Upper lobe of left lung (tissue), 6 donors: ENCODE results near the gene CDKN2AIPNL. TPM values are rescaled to one million over a fixed set of nuclear protein-coding genes. Genes with fewer than 3 reads are reported as not detected.
"Not testable (repeated sequence)": the region's sequence is repeated elsewhere in the genome, so short reads cannot be mapped to it uniquely, and the experiment has no call there.

Source experiments
- ATAC-seq, 2 donors: fragments of 200-7000 bp; cut with Tn5 transposase; one replicate each; pipeline ENCODE4 v1.9.1; 2022; ENCODE audit warnings: mild to moderate bottlenecking in 2 of 2, moderate library complexity in 2 of 2; ENCODE audit not compliant: low FRiP score in 2 of 2
- DNase-seq, 2 donors: peaks; one replicate each; pipeline ENCODE4 v3.0.0-alpha.2; 2019 to 2020
- H3K27ac ChIP-seq, 4 donors: fragments of 200-600 bp; sonication (generic); one replicate each; pipeline ENCODE4 v1.5.1; 2016 to 2019
- H3K27me3 ChIP-seq, 4 donors: fragments of 200-600 bp; sonication (generic); one replicate each; pipeline ENCODE4 v1.5.1; 2017 to 2019
- H3K36me3 ChIP-seq, 4 donors: fragments of 200-600 bp; sonication (generic); one replicate each; pipeline ENCODE4 v1.5.1; 2016 to 2019
- H3K4me1 ChIP-seq, 4 donors: fragments of 200-600 bp; sonication (generic); one replicate each; pipeline ENCODE4 v1.5.1; 2018 to 2019
- H3K4me3 ChIP-seq, 4 donors: fragments of 200-600 bp; sonication (generic); one replicate each; pipeline ENCODE4 v1.5.1; 2017 to 2019; ENCODE audit warnings: mild to moderate bottlenecking in 2 of 4, moderate library complexity in 1 of 4
- H3K9me3 ChIP-seq, 4 donors: fragments of 200-600 bp; sonication (generic); one replicate each; pipeline ENCODE4 v1.5.1; 2018 to 2019
- CTCF ChIP-seq, 6 experiments: fragments of 450-650 bp in 4 of 6; fragments of 200-600 bp in 2 of 6; sonication (generic) in 2 of 6; IDR thresholded peaks; one replicate each; pipeline ENCODE4 v1.5.1; 2016 to 2019; ENCODE audit warnings: antibody characterized with exemption in 6 of 6
- EP300 ChIP-seq, 4 donors: sonication (generic); formaldehyde crosslinking; IDR thresholded peaks; one replicate each; pipeline ENCODE4 v1.5.1; 2017; ENCODE audit warnings: antibody characterized with exemption in 4 of 4, control low read depth in 2 of 4
- POLR2A ChIP-seq, 4 donors: fragments of 450-650 bp; IDR thresholded peaks; one replicate each; pipeline ENCODE4 v1.5.1; 2016 to 2017; ENCODE audit warnings: antibody characterized with exemption in 4 of 4, mild to moderate bottlenecking in 2 of 4
- POLR2AphosphoS5 ChIP-seq, 2 donors: sonication (generic); formaldehyde crosslinking; IDR thresholded peaks; one replicate each; pipeline ENCODE4 v1.5.1; 2017; ENCODE audit warnings: antibody characterized with exemption in 2 of 2
- WGBS, 2 donors: methylation state at CpG; one replicate each; pipeline ENCODE4 v1.1.5; 2017 to 2018; 5-methylcytosine and 5-hydroxymethylcytosine counted together
- total RNA-seq, 6 donors: library from RNA; depleted of rRNA in 4 of 6; stranded (reverse); fragments of >200 nt in 4 of 6; gene quantifications; one replicate each; pipeline versions ENCODE4 v1.1.0 to v1.2.1, GENCODE V29; 2016 to 2021
- donor health status: DM: no; HTN: no; CAD: no; lungs with moderate emphysema.
- donor health status: DM: no; HTN: yes; CAD: no; lungs with severe emphysema.

CDKN2AIPNL gene
- total RNA-seq, 6 donors from 2014 or later: 2.1 to 18.5 (median 13.3) TPM

GRCh38 chr5:134387443-134387842, 24.2 kb downstream of the CDKN2AIPNL start:
- no peak overlapping the region for H3K4me3 ChIP-seq
- no peak for ATAC-seq
- TF ChIP-seq CTCF (IDR thresholded peaks at IDR 0.05) (no peak), EP300 (IDR thresholded peaks at IDR 0.05) (no peak), POLR2AphosphoS5 (IDR thresholded peaks at IDR 0.05) (no peak), POLR2A (IDR thresholded peaks at IDR 0.05) (no peak)
- H3K27me3 ChIP-seq: no peaks in the 10 kb centered on the region
- H3K9me3 ChIP-seq: no peaks in the 10 kb centered on the region
- peaks cover 40 to 97% (median 73%) of the 10 kb centered on the region in 4 donors for H3K36me3 ChIP-seq
- no peaks in the 10 kb centered on the region for H3K4me1 ChIP-seq
- 93 to 94% methylated on average over 1 of the region's 1 CpG for WGBS, 2 donors
- H3K27ac ChIP-seq: no peak overlapping the region
- DNase-seq: no peak

- DNase-seq (no peak), ATAC-seq (no peak)
- no peak for TF ChIP-seq CTCF (IDR thresholded peaks at IDR 0.05)
- no peak for TF ChIP-seq POLR2AphosphoS5 (IDR thresholded peaks at IDR 0.05)
- TF ChIP-seq EP300 (IDR thresholded peaks at IDR 0.05): no peak
- no peak for TF ChIP-seq POLR2A (IDR thresholded peaks at IDR 0.05)
- peaks cover 17 to 96% (median 70%) of the 10 kb centered on the region in 4 donors for H3K36me3 ChIP-seq
- H3K9me3 ChIP-seq: no peaks in the 10 kb centered on the region
- no peaks in the 10 kb centered on the region for H3K4me1 ChIP-seq
- no peak overlapping the region for H3K27ac ChIP-seq
- no peaks in the 10 kb centered on the region for H3K27me3 ChIP-seq
- H3K4me3 ChIP-seq: no peak overlapping the region
- WGBS, 2 donors: 73 to 74% methylated on average over 4 of the region's 4 CpGs
Observed at GRCh38 chr5:134383980-134384697, 27.5 kb downstream of the CDKN2AIPNL start.

GRCh38 chr5:134382204-134382603, 29.5 kb downstream of the CDKN2AIPNL start:
- H3K27me3 ChIP-seq, DNase-seq, H3K9me3 ChIP-seq, H3K4me3 ChIP-seq, ATAC-seq, H3K27ac ChIP-seq: not testable (repeated sequence)
- WGBS, 2 donors: 94 to 100% methylated on average over 2 of the region's 2 CpGs
- Histone ChIP-seq H3K4me1 (peaks cover 0 to 11% (median 0%) of the 10 kb centered on the region in 4 donors), H3K36me3 (peaks cover 10 to 93% (median 68%) of the 10 kb centered on the region in 4 donors)

GRCh38 chr5:134380346-134380745, 31.3 kb downstream of the CDKN2AIPNL start:
- Histone ChIP-seq H3K36me3 (peaks cover 10 to 89% (median 62%) of the 10 kb centered on the region in 4 donors), H3K9me3 (no peaks in the 10 kb centered on the region), H3K27me3 (no peaks in the 10 kb centered on the region), H3K4me1 (peaks cover 0 to 15% (median 4%) of the 10 kb centered on the region in 4 donors), H3K27ac (no peak overlapping the region), H3K4me3 (no peak overlapping the region)
- WGBS, 2 donors: 87 to 88% methylated on average over 5 of the region's 5 CpGs
- no peak for DNase-seq
- no peak for ATAC-seq
- TF ChIP-seq CTCF (IDR thresholded peaks at IDR 0.05) (no peak), POLR2A (IDR thresholded peaks at IDR 0.05) (no peak), POLR2AphosphoS5 (IDR thresholded peaks at IDR 0.05) (no peak), EP300 (IDR thresholded peaks at IDR 0.05) (no peak)

GRCh38 chr5:134374232-134374631, 37.4 kb downstream of the CDKN2AIPNL start:
- ATAC-seq: no peak
- peaks cover 10 to 42% (median 25%) of the 10 kb centered on the region in 4 donors for H3K4me1 ChIP-seq
- no peaks in the 10 kb centered on the region for H3K9me3 ChIP-seq
- H3K27me3 ChIP-seq: no peaks in the 10 kb centered on the region
- no peak for DNase-seq
- H3K4me3 ChIP-seq: no peak overlapping the region
- TF ChIP-seq POLR2AphosphoS5 (IDR thresholded peaks at IDR 0.05) (no peak), EP300 (IDR thresholded peaks at IDR 0.05) (no peak)
- WGBS, 2 donors: 77 to 81% methylated on average over 3 of the region's 3 CpGs
- peaks cover 4 to 31% (median 18%) of the 10 kb centered on the region in 4 donors for H3K36me3 ChIP-seq
- H3K27ac ChIP-seq: no peak overlapping the region

- DNase-seq, H3K9me3 ChIP-seq, H3K27me3 ChIP-seq, ATAC-seq, H3K27ac ChIP-seq: not testable (repeated sequence)
- peaks cover 10 to 42% (median 25%) of the 10 kb centered on the region in 4 donors for H3K4me1 ChIP-seq
- H3K36me3 ChIP-seq: peaks cover 4 to 26% (median 17%) of the 10 kb centered on the region in 4 donors
- peak overlapping the region in 1 of 4 donors; percentile 86 for H3K4me3 ChIP-seq
- 79 to 94% methylated on average over 5 of the region's 5 CpGs for WGBS, 2 donors
Observed at GRCh38 chr5:134373633-134374032, 38.0 kb downstream of the CDKN2AIPNL start.
